SK-N-SH treated with all-trans-retinoic acid at 6 μM for 48 hours (cell line): ENCODE data around the gene RIMKLA.

Experiments used
- ARNTL ChIP-seq: fragments of 450-650 bp; formaldehyde crosslinking; IDR thresholded peaks from 2 replicates; pipeline ENCODE4 v1.5.0; 2020; ENCODE audit warnings: low read depth, mild to moderate bottlenecking, moderate library complexity, borderline replicate concordance
- CSDC2 ChIP-seq: fragments of 250-450 bp; sonication (Bioruptor Pico); IDR thresholded peaks from 2 replicates; pipeline ENCODE4 v1.5.0; 2020; ENCODE audit warnings: mild to moderate bottlenecking, moderate library complexity
- ESRRG ChIP-seq: fragments of 250-450 bp; sonication (Bioruptor Pico); IDR thresholded peaks from 2 replicates; pipeline ENCODE4 v1.6.1; 2021; ENCODE audit warnings: mild to moderate bottlenecking
- PATZ1 ChIP-seq: fragments of 250-450 bp; sonication (Bioruptor Pico); IDR thresholded peaks from 2 replicates; pipeline ENCODE4 v1.8.0; 2020; ENCODE audit warnings: mild to moderate bottlenecking, moderate library complexity, borderline replicate concordance
- SNAI2 ChIP-seq: fragments of 250-450 bp; sonication (Bioruptor Pico); IDR thresholded peaks from 2 replicates; pipeline ENCODE4 v1.5.0; 2020; ENCODE audit warnings: mild to moderate bottlenecking, moderate library complexity
- TOX ChIP-seq: fragments of 250-450 bp; sonication (Bioruptor Pico); IDR thresholded peaks from 2 replicates; pipeline ENCODE4 v1.8.0; 2021; ENCODE audit warnings: mild to moderate bottlenecking, moderate library complexity, borderline replicate concordance
- ZC3H10 ChIP-seq: fragments of 250-450 bp; sonication (Bioruptor Pico); IDR thresholded peaks from 2 replicates; pipeline ENCODE4 v1.5.1; 2021; ENCODE audit warnings: mild to moderate bottlenecking, moderate library complexity
- ZNF565 ChIP-seq: fragments of 450-650 bp; formaldehyde crosslinking; conservative IDR thresholded peaks from 2 replicates; pipeline ENCODE4 v1.5.0; 2020; ENCODE audit warnings: low read depth, mild to moderate bottlenecking, moderate library complexity

- TF ChIP-seq ZNF565 (CRISPR knock-in tag) (no peak), ESRRG (CRISPR knock-in tag) (no peak), CSDC2 (CRISPR knock-in tag) (no peak), SNAI2 (CRISPR knock-in tag) (no peak), ZC3H10 (CRISPR knock-in tag) (no peak), PATZ1 (no peak), ARNTL (CRISPR knock-in tag) (no peak), TOX (CRISPR knock-in tag) (no peak)
These were observed 23.3 kb downstream of the RIMKLA start for GRCh38 chr1:42403880-42404400.
